Small intestine (tissue), 7 donors: ENCODE measurements around the gene MAZ. TPM values are rescaled to one million over a fixed set of nuclear protein-coding genes. Genes with fewer than 3 reads are reported as not detected.

Experiments
- DNase-seq, 2 donors: peaks; one replicate each; pipeline versions ENCODE4 v3.0.0 to v3.0.0-alpha.2; 2013
- FAIRE-seq: peaks from 2 replicates; lab custom pipeline; 2012; peaks lifted over from hg19 to GRCh38; lab: Jason Lieb, UNC
- H3K27ac ChIP-seq, 3 donors: one replicate each; pipeline ENCODE4 v1.5.1; 2013; ENCODE audit warnings: low read length in 2 of 3, mild to moderate bottlenecking in 2 of 3, control low read depth in 1 of 3, inconsistent platforms in 1 of 3, low read depth in 1 of 3, moderate library complexity in 1 of 3
- H3K27me3 ChIP-seq, 3 donors: one replicate each; pipeline ENCODE4 v1.6.1; 2013; ENCODE audit warnings: low read length in 3 of 3, inconsistent platforms in 1 of 3; ENCODE audit not compliant: control insufficient read depth in 3 of 3, insufficient read depth in 3 of 3
- H3K36me3 ChIP-seq, 3 donors: one replicate each; pipeline ENCODE4 v1.6.1; 2013; ENCODE audit warnings: low read length in 3 of 3, inconsistent platforms in 1 of 3, low read depth in 1 of 3, mild to moderate bottlenecking in 1 of 3, moderate library complexity in 1 of 3; ENCODE audit not compliant: control insufficient read depth in 3 of 3, insufficient read depth in 2 of 3
- H3K4me1 ChIP-seq, 3 donors: one replicate each; pipeline ENCODE4 v1.6.1; 2013; ENCODE audit warnings: low read length in 2 of 3, inconsistent platforms in 1 of 3, low read depth in 1 of 3, mild to moderate bottlenecking in 1 of 3, moderate library complexity in 1 of 3; ENCODE audit not compliant: control insufficient read depth in 3 of 3, insufficient read depth in 2 of 3
- H3K4me3 ChIP-seq, 3 donors: one replicate each; pipeline ENCODE4 v1.5.1; 2013; ENCODE audit warnings: low read length in 3 of 3, control low read depth in 1 of 3, inconsistent platforms in 1 of 3, low read depth in 1 of 3, mild to moderate bottlenecking in 1 of 3, moderate library complexity in 1 of 3
- H3K9me3 ChIP-seq, 2 donors: one replicate each; pipeline ENCODE4 v1.6.1; 2013; ENCODE audit warnings: low read depth in 1 of 2, low read length in 1 of 2; ENCODE audit not compliant: control insufficient read depth in 2 of 2, insufficient read depth in 1 of 2
- whole genome bisulfite sequencing, 3 donors: extraction: QIAGEN DNeasy Blood & Tissue Kit; methylation state at CpG; one replicate each; pipeline ENCODE4 v1.1.7; 2013; 5-methylcytosine and 5-hydroxymethylcytosine counted together
- polyA plus RNA-seq, 4 donors: library from polyadenylated mRNA; stranded (reverse) in 3 of 4; unstranded in 1 of 4; fragments of 200-250 nt in 3 of 4; fragments of 120-200 nt in 1 of 4; gene quantifications; one replicate each; pipeline versions ENCODE4 v1.2.1 to v1.2.3, GENCODE V29; 2013
- donor health status: healthy with polysubstance abuse.
- donor health status: control.
- donor health status: control.
- donor health status: Bipolar disorder and iron deficiency.
- donor health status: healthy.

MAZ gene
- polyA plus RNA-seq, 4 donors, result 91.9 to 269 (median 170) TPM

GRCh38 chr16:29842732-29843346 is 36.5 kb downstream of the MAZ start:
- FAIRE-seq, result no peak
- H3K36me3 ChIP-seq, result peaks cover 26 to 92% (median 50%) of the 10 kb centered on the region in 3 donors
- 95 to 98% (median 97%) methylated on average over 9 of the region's 9 CpGs for WGBS, 3 donors

GRCh38 chr16:29843931-29844330 is 37.6 kb downstream of the MAZ start:
- DNase-seq (no peak), FAIRE-seq (no peak)
- no peak overlapping the region for H3K4me3 ChIP-seq
- H3K9me3 ChIP-seq, result no peaks in the 10 kb centered on the region
- H3K27me3 ChIP-seq, result no peaks in the 10 kb centered on the region
- 94 to 97% (median 96%) methylated on average over 8 of the region's 8 CpGs for WGBS, 3 donors
- peaks cover 22 to 90% (median 48%) of the 10 kb centered on the region in 3 donors for H3K36me3 ChIP-seq
- no peak overlapping the region for H3K27ac ChIP-seq
- H3K4me1 ChIP-seq, result no peaks in the 10 kb centered on the region

More at GRCh38 chr16:29842732-29843346, 36.5 kb downstream of the MAZ start:
- DNase-seq, result no peak
- H3K4me1 ChIP-seq, result no peaks in the 10 kb centered on the region
- H3K4me3 ChIP-seq, result no peak overlapping the region
- no peak overlapping the region for H3K27ac ChIP-seq
- H3K27me3 ChIP-seq, result no peaks in the 10 kb centered on the region
- H3K9me3 ChIP-seq, result no peaks in the 10 kb centered on the region

DNA sequence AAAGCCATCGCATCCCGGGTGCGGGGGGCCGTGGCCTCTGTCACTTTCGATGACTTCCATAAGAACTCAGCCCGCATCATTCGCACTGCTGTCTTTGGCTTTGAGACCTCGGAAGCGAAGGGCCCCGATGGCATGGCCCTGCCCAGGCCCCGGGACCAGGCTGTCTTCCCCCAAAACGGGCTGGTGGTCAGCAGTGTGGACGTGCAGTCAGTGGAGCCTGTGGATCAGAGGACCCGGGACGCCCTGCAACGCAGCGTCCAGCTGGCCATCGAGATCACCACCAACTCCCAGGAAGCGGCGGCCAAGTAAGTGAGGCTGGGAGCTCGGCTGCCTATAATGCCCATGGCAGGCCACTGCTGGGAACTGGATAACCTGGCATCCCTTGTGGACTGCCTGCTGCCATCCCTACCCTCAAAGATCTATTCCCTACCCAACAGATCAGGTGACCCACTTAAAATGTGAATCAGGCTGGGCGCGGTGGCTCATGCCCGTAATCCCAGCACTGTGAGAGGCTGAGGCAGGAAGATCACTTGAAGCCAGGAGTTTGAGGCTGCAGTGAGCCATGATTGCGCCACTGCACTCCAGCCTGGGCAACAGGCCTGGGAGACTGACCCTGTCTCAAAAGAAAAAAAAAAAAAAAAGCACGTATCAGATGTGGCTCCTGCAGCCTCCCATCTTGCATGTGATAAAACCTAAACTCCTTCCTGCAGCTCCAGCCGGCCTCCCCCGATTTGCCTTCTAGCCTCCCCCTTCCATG is 38.4 kb downstream of the MAZ start:
- no peak overlapping the region for H3K27ac ChIP-seq
- H3K9me3 ChIP-seq, result no peaks in the 10 kb centered on the region
- no peaks in the 10 kb centered on the region for H3K27me3 ChIP-seq
- H3K4me1 ChIP-seq, result no peaks in the 10 kb centered on the region
- FAIRE-seq (no peak), DNase-seq (no peak)
- peaks cover 17 to 86% (median 48%) of the 10 kb centered on the region in 3 donors for H3K36me3 ChIP-seq
- WGBS, 3 donors, result 92 to 93% (median 92%) methylated on average over 28 of the region's 28 CpGs
- no peak overlapping the region for H3K4me3 ChIP-seq

- Histone ChIP-seq H3K9me3 (no peaks in the 10 kb centered on the region), H3K36me3 (peaks cover 18 to 77% (median 42%) of the 10 kb centered on the region in 3 donors), H3K4me1 (no peaks in the 10 kb centered on the region), H3K27ac (no peak overlapping the region), H3K27me3 (no peaks in the 10 kb centered on the region), H3K4me3 (no peak overlapping the region)
- WGBS, 3 donors, result 93 to 96% (median 95%) methylated on average over 18 of the region's 18 CpGs
- FAIRE-seq (no peak), DNase-seq (no peak)
These were observed 39.3 kb downstream of the MAZ start for GRCh38 chr16:29845656-29846055.

- H3K36me3 ChIP-seq, result peaks cover 13 to 52% (median 30%) of the 10 kb centered on the region in 3 donors
- FAIRE-seq, result no peak
- H3K27ac ChIP-seq, result peak overlapping the region in 1 of 3 donors; percentile 34
- no peaks in the 10 kb centered on the region for H3K9me3 ChIP-seq
- no peaks in the 10 kb centered on the region for H3K4me1 ChIP-seq
- H3K27me3 ChIP-seq, result no peaks in the 10 kb centered on the region
- WGBS, 3 donors, result 33 to 45% (median 43%) methylated on average over 15 of the region's 15 CpGs
- DNase-seq, result peak; percentile 77 to 83
- H3K4me3 ChIP-seq, result no peak overlapping the region
These were observed 42.3 kb downstream of the MAZ start for GRCh38 chr16:29848420-29849297.

GRCh38 chr16:29849505-29849904 is 43.2 kb downstream of the MAZ start:
- no peaks in the 10 kb centered on the region for H3K4me1 ChIP-seq
- H3K36me3 ChIP-seq, result peaks cover 7 to 43% (median 24%) of the 10 kb centered on the region in 3 donors
- no peaks in the 10 kb centered on the region for H3K9me3 ChIP-seq
- H3K27ac ChIP-seq, result peak overlapping the region in 1 of 3 donors; percentile 18
- WGBS, 3 donors, result 74 to 87% (median 85%) methylated on average over 5 of the region's 5 CpGs
- no peak overlapping the region for H3K4me3 ChIP-seq
- FAIRE-seq (no peak), DNase-seq (peak in 1 of 2 donors; percentile 17)
- no peaks in the 10 kb centered on the region for H3K27me3 ChIP-seq

DNA sequence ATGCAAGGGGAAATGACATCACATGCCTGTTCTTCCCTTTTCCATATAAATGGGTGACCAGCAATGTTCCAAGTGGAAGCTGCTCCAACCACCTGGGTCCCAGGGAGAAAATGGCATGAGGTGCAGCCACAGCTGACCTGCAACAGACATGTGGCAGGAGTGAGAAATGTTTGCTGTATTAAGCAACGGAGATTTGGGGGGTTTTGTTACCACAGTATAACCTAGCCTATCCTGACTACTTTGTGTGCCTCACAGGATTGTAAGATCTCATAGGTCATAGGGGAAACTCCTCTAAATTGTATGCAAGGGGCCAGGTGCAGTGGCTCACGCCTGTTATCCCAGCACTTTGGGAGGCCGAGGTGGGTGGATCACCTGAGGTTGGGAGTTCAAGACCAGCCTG is 44.7 kb downstream of the MAZ start:
- Histone ChIP-seq H3K4me1 (peaks cover 0 to 6% (median 0%) of the 10 kb centered on the region in 3 donors), H3K27me3 (no peaks in the 10 kb centered on the region), H3K27ac (no peak overlapping the region), H3K36me3 (peaks cover 3 to 28% (median 11%) of the 10 kb centered on the region in 3 donors), H3K9me3 (no peaks in the 10 kb centered on the region), H3K4me3 (no peak overlapping the region)
- no peak for FAIRE-seq
- WGBS, 3 donors, result 83 to 93% (median 89%) methylated on average over 3 of the region's 3 CpGs
- DNase-seq, result no peak

- H3K27ac ChIP-seq, result peak overlapping the region in 2 of 3 donors; percentile 48 to 60
These were observed 46.3 kb downstream of the MAZ start for GRCh38 chr16:29852654-29853053.

More at GRCh38 chr16:29852654-29853053, 46.3 kb downstream of the MAZ start:
- Histone ChIP-seq H3K4me1 (peaks cover 0 to 6% (median 0%) of the 10 kb centered on the region in 3 donors), H3K9me3 (no peaks in the 10 kb centered on the region), H3K36me3 (peaks cover 0 to 15% (median 3%) of the 10 kb centered on the region in 3 donors), H3K4me3 (no peak overlapping the region), H3K27me3 (no peaks in the 10 kb centered on the region)
- WGBS, 3 donors, result 34 to 76% (median 67%) methylated on average over 7 of the region's 7 CpGs
- no peak for FAIRE-seq
- DNase-seq, result peak; percentile 26 to 35
